ENCODE data around the gene FUOM.

DNA sequence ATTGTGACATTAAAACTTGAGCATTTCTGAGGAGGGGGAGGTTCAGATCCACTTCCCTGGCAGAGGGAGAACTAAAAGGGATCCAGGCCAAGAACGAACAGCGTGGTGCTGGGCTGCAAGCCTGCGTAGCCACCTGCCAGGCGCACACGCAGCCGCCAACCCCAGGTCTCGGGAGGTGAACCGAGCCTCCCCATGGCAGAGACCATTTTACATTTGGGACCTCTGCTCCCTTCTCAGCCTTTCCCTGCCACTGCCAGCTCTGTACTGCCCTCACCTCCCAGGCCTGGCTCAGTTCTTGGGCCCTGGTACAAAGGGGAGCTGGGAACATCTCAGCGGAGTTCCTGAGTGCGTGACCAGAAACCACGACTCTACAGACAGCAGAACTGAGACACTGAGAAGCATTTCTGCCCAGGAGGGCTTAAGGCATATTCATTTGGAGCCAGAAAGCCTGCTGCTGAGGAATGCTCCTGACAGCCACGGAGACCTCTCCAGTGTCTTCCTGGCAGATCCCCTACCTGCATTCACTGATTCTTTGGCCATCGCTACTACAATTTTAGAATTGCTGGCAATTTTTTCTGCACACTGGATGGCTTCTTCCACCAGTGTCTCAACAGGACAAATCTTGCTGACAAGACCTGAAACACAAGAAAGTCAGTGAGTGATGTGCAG, 7.8 kb upstream of the FUOM start:
- TF ChIP-seq, protein P1, sequence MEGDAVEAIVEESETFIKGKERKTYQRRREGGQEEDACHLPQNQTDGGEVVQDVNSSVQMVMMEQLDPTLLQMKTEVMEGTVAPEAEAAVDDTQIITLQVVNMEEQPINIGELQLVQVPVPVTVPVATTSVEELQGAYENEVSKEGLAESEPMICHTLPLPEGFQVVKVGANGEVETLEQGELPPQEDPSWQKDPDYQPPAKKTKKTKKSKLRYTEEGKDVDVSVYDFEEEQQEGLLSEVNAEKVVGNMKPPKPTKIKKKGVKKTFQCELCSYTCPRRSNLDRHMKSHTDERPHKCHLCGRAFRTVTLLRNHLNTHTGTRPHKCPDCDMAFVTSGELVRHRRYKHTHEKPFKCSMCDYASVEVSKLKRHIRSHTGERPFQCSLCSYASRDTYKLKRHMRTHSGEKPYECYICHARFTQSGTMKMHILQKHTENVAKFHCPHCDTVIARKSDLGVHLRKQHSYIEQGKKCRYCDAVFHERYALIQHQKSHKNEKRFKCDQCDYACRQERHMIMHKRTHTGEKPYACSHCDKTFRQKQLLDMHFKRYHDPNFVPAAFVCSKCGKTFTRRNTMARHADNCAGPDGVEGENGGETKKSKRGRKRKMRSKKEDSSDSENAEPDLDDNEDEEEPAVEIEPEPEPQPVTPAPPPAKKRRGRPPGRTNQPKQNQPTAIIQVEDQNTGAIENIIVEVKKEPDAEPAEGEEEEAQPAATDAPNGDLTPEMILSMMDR (IDR thresholded peaks at IDR 0.05) = no peak
- TF ChIP-seq POLR2A (IDR thresholded peaks at IDR 0.05) = no peak
